NB4 (cell line): ENCODE data around the gene IP6K2.
"Not testable (repeated sequence)": the region's sequence is repeated elsewhere in the genome, so short reads cannot be mapped to it uniquely, and the experiment has no call there.

Experiments used
- CTCF ChIP-seq: IDR thresholded peaks from one replicate; pipeline ENCODE4 v1.5.1; 2012; ENCODE audit warnings: low read depth, low read length
- MAX ChIP-seq: IDR thresholded peaks from 2 replicates; pipeline ENCODE4 v1.6.1; 2011; ENCODE audit warnings: low read depth, low read length
- POLR2A ChIP-seq: IDR thresholded peaks from 2 replicates; pipeline ENCODE4 v1.6.1; 2011; ENCODE audit warnings: mild to moderate bottlenecking; ENCODE audit not compliant: insufficient read length; ENCODE audit errors: extremely low read depth

- TF ChIP-seq POLR2A, MAX, CTCF: not testable (repeated sequence)
These were observed 16.9 kb upstream of the IP6K2 start for GRCh38 chr3:48733752-48734518.
